ENCODE measurements around the gene ACTC1. TPM values are rescaled to one million over a fixed set of nuclear protein-coding genes. Genes with fewer than 3 reads are reported as not detected.

ACTC1 gene
- polyA plus RNA-seq, 3 donors, result not detected

- Histone ChIP-seq H3K4me1 (ENCODE audit: control insufficient read depth in 1 of 2, insufficient read depth in 2 of 2, low read length in 2 of 2) (no peaks in the 10 kb centered on the region), H3K79me2 (ENCODE audit: insufficient read depth, low read length) (no peaks in the 10 kb centered on the region), H3K4me3 (replicated peaks in 1 of 3; ENCODE audit: low read depth in 2 of 3, low read length in 3 of 3) (no peak overlapping the region), H3K4me2 (replicated peaks; ENCODE audit: extremely low read depth, low read length, poor library complexity, severe bottlenecking) (no peak overlapping the region), H2AFZ (ENCODE audit: insufficient read depth, low read depth, low read length, poor library complexity, severe bottlenecking) (no peak overlapping the region), H4K20me1 (ENCODE audit: insufficient read depth, low read length) (no peaks in the 10 kb centered on the region), H3K27ac (ENCODE audit: low read depth in 1 of 2, low read length in 2 of 2) (no peak overlapping the region), H3K27me3 (ENCODE audit: control insufficient read depth in 2 of 2, insufficient read depth in 2 of 2, low read length in 2 of 2) (no peaks in the 10 kb centered on the region), H3K9ac (ENCODE audit: insufficient read depth, low read length, poor library complexity, severe bottlenecking) (no peak overlapping the region), H3K36me3 (replicated peaks in 1 of 2; ENCODE audit: control insufficient read depth in 1 of 2, insufficient read depth in 2 of 2, low read length in 2 of 2) (no peaks in the 10 kb centered on the region), H3K9me3 (replicated peaks in 1 of 2; ENCODE audit: control insufficient read depth in 1 of 2, insufficient read depth in 1 of 2, low read length in 2 of 2) (peaks cover 0 to 12% of the 10 kb centered on the region in 2 donors)
- no peaks in the 10 kb centered on the region for H3K36me3 Mint-ChIP-seq
- peaks cover 1 to 5% (median 2%) of the 10 kb centered on the region in 3 donors for H3K27me3 Mint-ChIP-seq (ENCODE audit: low read depth in 3 of 3)
- TF ChIP-seq CTCF (IDR thresholded peaks at IDR 0.05), result no peak
- no peaks in the 10 kb centered on the region for H3K4me1 Mint-ChIP-seq
- H3K9me3 Mint-ChIP-seq, result peaks cover 0 to 20% (median 11%) of the 10 kb centered on the region in 7 donors
- H3K4me3 Mint-ChIP-seq, result no peak overlapping the region
- intact Hi-C loops (cut with micrococcal nuclease), result no loop called here
- no peak overlapping the region for H3K27ac Mint-ChIP-seq
- DNase-seq, result no peak
- 88% methylated on average over 3 of the region's 3 CpGs for WGBS (ENCODE audit: insufficient coverage)
Observed at GRCh38 chr15:34804776-34805175, 9.4 kb upstream of the ACTC1 start.

GRCh38 chr15:34804113-34804512 lies 8.8 kb upstream of the ACTC1 start:
- H3K4me2 ChIP-seq (replicated peaks; ENCODE audit: extremely low read depth, low read length, poor library complexity, severe bottlenecking), result no peak overlapping the region
- no peak for DNase-seq
- H3K9me3 ChIP-seq (replicated peaks in 1 of 2; ENCODE audit: control insufficient read depth in 1 of 2, insufficient read depth in 1 of 2, low read length in 2 of 2), result peaks cover 0 to 12% of the 10 kb centered on the region in 2 donors
- Mint-ChIP-seq H3K27ac (no peak overlapping the region), H3K4me1 (no peaks in the 10 kb centered on the region), H3K4me3 (no peak overlapping the region), H3K27me3 (ENCODE audit: low read depth in 3 of 3) (peaks cover 2 to 7% (median 5%) of the 10 kb centered on the region in 3 donors), H3K36me3 (no peaks in the 10 kb centered on the region), H3K9me3 (peaks cover 0 to 20% (median 11%) of the 10 kb centered on the region in 7 donors)
- TF ChIP-seq CTCF (IDR thresholded peaks at IDR 0.05), result no peak
- H4K20me1 ChIP-seq (ENCODE audit: insufficient read depth, low read length), result no peaks in the 10 kb centered on the region
- H3K4me1 ChIP-seq (ENCODE audit: control insufficient read depth in 1 of 2, insufficient read depth in 2 of 2, low read length in 2 of 2), result no peaks in the 10 kb centered on the region
- H2AFZ ChIP-seq (ENCODE audit: insufficient read depth, low read depth, low read length, poor library complexity, severe bottlenecking), result no peak overlapping the region
- no peak overlapping the region for H3K27ac ChIP-seq (ENCODE audit: low read depth in 1 of 2, low read length in 2 of 2)
- H3K27me3 ChIP-seq (ENCODE audit: control insufficient read depth in 2 of 2, insufficient read depth in 2 of 2, low read length in 2 of 2), result no peaks in the 10 kb centered on the region
- no peak overlapping the region for H3K4me3 ChIP-seq (replicated peaks in 1 of 3; ENCODE audit: low read depth in 2 of 3, low read length in 3 of 3)
- H3K79me2 ChIP-seq (ENCODE audit: insufficient read depth, low read length), result no peaks in the 10 kb centered on the region
- 40% methylated on average over 1 of the region's 2 CpGs for WGBS (ENCODE audit: insufficient coverage)
- no peaks in the 10 kb centered on the region for H3K36me3 ChIP-seq (replicated peaks in 1 of 2; ENCODE audit: control insufficient read depth in 1 of 2, insufficient read depth in 2 of 2, low read length in 2 of 2)
- intact Hi-C loops (cut with micrococcal nuclease), result no loop called here
- H3K9ac ChIP-seq (ENCODE audit: insufficient read depth, low read length, poor library complexity, severe bottlenecking), result no peak overlapping the region

All from CD14-positive monocyte (primary cell).